Stomach (tissue), 4 donors: Measurements from ENCODE around the gene PLD4.

Source experiments
- CTCF ChIP-seq, 7 experiments: fragments of 450-650 bp in 4 of 7; fragments of 200-600 bp in 3 of 7; sonication (generic) in 3 of 7; IDR thresholded peaks; one replicate each; pipeline ENCODE4 v1.5.1; 2016 to 2019; ENCODE audit warnings: antibody characterized with exemption in 7 of 7, control low read depth in 2 of 7, mild to moderate bottlenecking in 1 of 7
- POLR2A ChIP-seq, 4 donors: fragments of 450-650 bp; IDR thresholded peaks; one replicate each; pipeline ENCODE4 v1.6.1; 2016; ENCODE audit warnings: antibody characterized with exemption in 4 of 4, control low read depth in 2 of 4, mild to moderate bottlenecking in 1 of 4, moderate library complexity in 1 of 4
- POLR2AphosphoS5 ChIP-seq, 3 donors: sonication (generic); formaldehyde crosslinking; IDR thresholded peaks; one replicate each; pipeline ENCODE4 v1.6.1; 2016; ENCODE audit warnings: antibody characterized with exemption in 3 of 3

- TF ChIP-seq POLR2AphosphoS5 (IDR thresholded peaks at IDR 0.05), result no peak
- no peak for TF ChIP-seq CTCF (IDR thresholded peaks at IDR 0.05)
- TF ChIP-seq POLR2A (IDR thresholded peaks at IDR 0.05), result no peak
Observed at GRCh38 chr14:104898870-104899510, 25.7 kb upstream of the PLD4 start.
